K562 (cell line): ENCODE results near the gene NME7.
"Not testable (repeated sequence)": the region's sequence is repeated elsewhere in the genome, so short reads cannot be mapped to it uniquely, and the experiment has no call there.

Source experiments
- BACH1 ChIP-seq: fragments of 200-800 bp; sonication (Bioruptor generic); IDR thresholded peaks from 2 replicates; pipeline ENCODE4 v1.6.1; 2016; ENCODE audit warnings: missing genetic modification characterization, missing compliant biosample characterization
- ESRRB ChIP-seq: fragments of 250-450 bp; sonication (Bioruptor Pico); IDR thresholded peaks from 2 replicates; pipeline ENCODE4 v1.5.0; 2020; ENCODE audit warnings: mild to moderate bottlenecking, moderate library complexity, borderline replicate concordance
- SIN3A ChIP-seq, 2 experiments: fragments of 150-350 bp in 1 of 2; IDR thresholded peaks; 2 replicates each; pipeline ENCODE4 v1.6.1; 2011 to 2016; ENCODE audit warnings: borderline replicate concordance in 2 of 2, low read depth in 2 of 2, low read length in 2 of 2, mild to moderate bottlenecking in 2 of 2, moderate library complexity in 2 of 2; ENCODE audit not compliant: control insufficient read depth in 1 of 2
- ZNF232 ChIP-seq: sonication (generic); formaldehyde crosslinking; IDR thresholded peaks from 2 replicates; pipeline ENCODE4 v1.8.0; 2022; ENCODE audit warnings: mild to moderate bottlenecking, missing genetic modification reagents
- TF ChIP-seq, protein P1 (sequence below): IDR thresholded peaks from 2 replicates; pipeline ENCODE4 v1.6.1; 2016; ENCODE audit warnings: missing genetic modification characterization, missing compliant biosample characterization
- TF ChIP-seq, protein P2 (sequence below): fragments of 450-650 bp; IDR thresholded peaks from 2 replicates; pipeline ENCODE4 v1.6.1; 2014; ENCODE audit warnings: low read depth, mild to moderate bottlenecking, moderate library complexity, borderline replicate concordance
- TF ChIP-seq, protein P3 (sequence below), 3 experiments: IDR thresholded peaks in 2 of 3; conservative IDR thresholded peaks in 1 of 3; 2 replicates each; pipeline ENCODE4 v1.5.1; 2011 to 2012; ENCODE audit warnings: low read length in 3 of 3, mild to moderate bottlenecking in 3 of 3, control low read depth in 2 of 3, improper control_type of control experiment in 1 of 3, inconsistent platforms in 1 of 3, low read depth in 1 of 3, mixed read lengths in 1 of 3, moderate library complexity in 1 of 3; ENCODE audit not compliant: insufficient read depth in 2 of 3

DNA sequence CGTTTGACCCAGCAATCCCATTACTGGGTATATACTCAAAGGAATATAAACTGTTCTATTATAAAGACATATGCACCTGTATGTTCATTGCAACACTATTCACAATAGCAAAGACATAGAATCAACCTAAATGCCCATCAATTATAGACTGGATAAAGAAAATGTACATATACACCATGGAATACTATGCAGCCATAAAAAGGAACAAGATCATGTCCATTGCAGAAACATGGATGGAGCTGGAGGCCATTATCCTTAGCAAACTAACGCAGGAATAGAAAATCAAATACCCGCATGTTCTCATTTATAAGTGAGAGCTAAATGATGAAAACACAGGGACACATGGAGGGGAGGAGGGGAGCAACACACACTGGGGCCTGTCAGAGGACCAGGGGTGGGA, 188.2 kb downstream of the NME7 start:
- TF ChIP-seq, protein P1, sequence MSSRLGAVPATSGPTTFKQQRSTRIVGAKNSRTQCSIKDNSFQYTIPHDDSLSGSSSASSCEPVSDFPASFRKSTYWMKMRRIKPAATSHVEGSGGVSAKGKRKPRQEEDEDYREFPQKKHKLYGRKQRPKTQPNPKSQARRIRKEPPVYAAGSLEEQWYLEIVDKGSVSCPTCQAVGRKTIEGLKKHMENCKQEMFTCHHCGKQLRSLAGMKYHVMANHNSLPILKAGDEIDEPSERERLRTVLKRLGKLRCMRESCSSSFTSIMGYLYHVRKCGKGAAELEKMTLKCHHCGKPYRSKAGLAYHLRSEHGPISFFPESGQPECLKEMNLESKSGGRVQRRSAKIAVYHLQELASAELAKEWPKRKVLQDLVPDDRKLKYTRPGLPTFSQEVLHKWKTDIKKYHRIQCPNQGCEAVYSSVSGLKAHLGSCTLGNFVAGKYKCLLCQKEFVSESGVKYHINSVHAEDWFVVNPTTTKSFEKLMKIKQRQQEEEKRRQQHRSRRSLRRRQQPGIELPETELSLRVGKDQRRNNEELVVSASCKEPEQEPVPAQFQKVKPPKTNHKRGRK (tag): not testable (repeated sequence)
- TF ChIP-seq BACH1 (tag); SIN3A (IDR thresholded peaks at IDR 0.05; ENCODE audit: borderline replicate concordance in 2 of 2, control insufficient read depth in 1 of 2, low read depth in 2 of 2, low read length in 2 of 2); ZNF232; ESRRB (CRISPR knock-in tag): not testable (repeated sequence)
- TF ChIP-seq, protein P2, sequence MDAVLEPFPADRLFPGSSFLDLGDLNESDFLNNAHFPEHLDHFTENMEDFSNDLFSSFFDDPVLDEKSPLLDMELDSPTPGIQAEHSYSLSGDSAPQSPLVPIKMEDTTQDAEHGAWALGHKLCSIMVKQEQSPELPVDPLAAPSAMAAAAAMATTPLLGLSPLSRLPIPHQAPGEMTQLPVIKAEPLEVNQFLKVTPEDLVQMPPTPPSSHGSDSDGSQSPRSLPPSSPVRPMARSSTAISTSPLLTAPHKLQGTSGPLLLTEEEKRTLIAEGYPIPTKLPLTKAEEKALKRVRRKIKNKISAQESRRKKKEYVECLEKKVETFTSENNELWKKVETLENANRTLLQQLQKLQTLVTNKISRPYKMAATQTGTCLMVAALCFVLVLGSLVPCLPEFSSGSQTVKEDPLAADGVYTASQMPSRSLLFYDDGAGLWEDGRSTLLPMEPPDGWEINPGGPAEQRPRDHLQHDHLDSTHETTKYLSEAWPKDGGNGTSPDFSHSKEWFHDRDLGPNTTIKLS: not testable (repeated sequence)
- TF ChIP-seq, protein P3, sequence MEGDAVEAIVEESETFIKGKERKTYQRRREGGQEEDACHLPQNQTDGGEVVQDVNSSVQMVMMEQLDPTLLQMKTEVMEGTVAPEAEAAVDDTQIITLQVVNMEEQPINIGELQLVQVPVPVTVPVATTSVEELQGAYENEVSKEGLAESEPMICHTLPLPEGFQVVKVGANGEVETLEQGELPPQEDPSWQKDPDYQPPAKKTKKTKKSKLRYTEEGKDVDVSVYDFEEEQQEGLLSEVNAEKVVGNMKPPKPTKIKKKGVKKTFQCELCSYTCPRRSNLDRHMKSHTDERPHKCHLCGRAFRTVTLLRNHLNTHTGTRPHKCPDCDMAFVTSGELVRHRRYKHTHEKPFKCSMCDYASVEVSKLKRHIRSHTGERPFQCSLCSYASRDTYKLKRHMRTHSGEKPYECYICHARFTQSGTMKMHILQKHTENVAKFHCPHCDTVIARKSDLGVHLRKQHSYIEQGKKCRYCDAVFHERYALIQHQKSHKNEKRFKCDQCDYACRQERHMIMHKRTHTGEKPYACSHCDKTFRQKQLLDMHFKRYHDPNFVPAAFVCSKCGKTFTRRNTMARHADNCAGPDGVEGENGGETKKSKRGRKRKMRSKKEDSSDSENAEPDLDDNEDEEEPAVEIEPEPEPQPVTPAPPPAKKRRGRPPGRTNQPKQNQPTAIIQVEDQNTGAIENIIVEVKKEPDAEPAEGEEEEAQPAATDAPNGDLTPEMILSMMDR (IDR thresholded peaks at IDR 0.05 in 2 of 3, conservative IDR thresholded peaks at IDR 0.05 in 1 of 3; ENCODE audit: insufficient read depth in 2 of 3, low read depth in 1 of 3, low read length in 3 of 3): not testable (repeated sequence)
